IPS DF 4.7 (cell line): ENCODE data around the gene ANKRD6.
"Not testable (repeated sequence)": the region's sequence is repeated elsewhere in the genome, so short reads cannot be mapped to it uniquely, and the experiment has no call there.

Source experiments
- DNase-seq: peaks from one replicate; pipeline ENCODE4 v3.0.0-alpha.2; 2013; ENCODE audit warnings: low spot score; ENCODE audit errors: extremely low read depth

Gene ANKRD6

GRCh38 chr6:89641581-89641980, 208.6 kb downstream of the ANKRD6 start:
- not testable (repeated sequence) for DNase-seq

GRCh38 chr6:89642956-89643355, 210.0 kb downstream of the ANKRD6 start:
- DNase-seq, result no peak

- no peak for DNase-seq
Observed at GRCh38 chr6:89643406-89643805, 210.5 kb downstream of the ANKRD6 start.

- no peak for DNase-seq
Observed at GRCh38 chr6:89644864-89645263, 211.9 kb downstream of the ANKRD6 start.

- DNase-seq, result no peak
Observed at GRCh38 chr6:89649682-89650081, 216.7 kb downstream of the ANKRD6 start.

GRCh38 chr6:89650579-89650978, 217.6 kb downstream of the ANKRD6 start:
- no peak for DNase-seq

- DNase-seq, result no peak
Observed at GRCh38 chr6:89655122-89655521, 222.2 kb downstream of the ANKRD6 start.

GRCh38 chr6:89657445-89658158, 224.7 kb downstream of the ANKRD6 start:
- no peak for DNase-seq

- no peak for DNase-seq
Observed at GRCh38 chr6:89660981-89661380, 228.0 kb downstream of the ANKRD6 start.

- no peak for DNase-seq
Observed at GRCh38 chr6:89661559-89661958, 228.6 kb downstream of the ANKRD6 start.

GRCh38 chr6:89662659-89663223, 229.8 kb downstream of the ANKRD6 start:
- DNase-seq, result no peak

GRCh38 chr6:89667872-89668556, 235.1 kb downstream of the ANKRD6 start:
- peak; percentile 92 for DNase-seq

- DNase-seq, result no peak
Observed at GRCh38 chr6:89669002-89669401, 236.1 kb downstream of the ANKRD6 start.

GRCh38 chr6:89670935-89671565, 238.1 kb downstream of the ANKRD6 start:
- DNase-seq, result no peak

GRCh38 chr6:89675949-89676748, 243.2 kb downstream of the ANKRD6 start:
- DNase-seq, result no peak

- no peak for DNase-seq
Observed at GRCh38 chr6:89678531-89678930, 245.6 kb downstream of the ANKRD6 start.

GRCh38 chr6:89679215-89680120, 246.5 kb downstream of the ANKRD6 start:
- no peak for DNase-seq

GRCh38 chr6:89680150-89680549, 247.2 kb downstream of the ANKRD6 start:
- no peak for DNase-seq

GRCh38 chr6:89680551-89680950, 247.6 kb downstream of the ANKRD6 start:
- no peak for DNase-seq

- no peak for DNase-seq
Observed at GRCh38 chr6:89681983-89682564, 249.1 kb downstream of the ANKRD6 start.
